Measurements from ENCODE around the gene ATRNL1.

DNA sequence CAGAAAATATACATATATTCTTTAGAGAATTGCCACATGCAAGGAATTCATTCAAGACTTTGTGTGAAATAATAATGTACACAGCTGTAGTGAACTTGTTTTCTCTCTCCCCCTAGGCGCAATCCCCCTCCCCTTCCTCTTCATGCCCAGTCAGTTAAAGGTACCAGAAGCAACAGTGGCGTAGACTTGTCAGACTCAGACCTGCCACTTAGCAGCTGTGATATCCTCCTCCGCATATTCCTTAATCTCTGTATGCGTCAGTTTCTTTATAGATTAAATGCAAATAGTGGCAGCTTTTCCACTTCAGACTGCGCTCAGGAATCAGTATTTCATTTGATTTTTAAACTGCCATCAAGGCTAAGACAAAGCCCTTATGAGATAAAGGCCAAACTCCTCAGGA, 815.9 kb downstream of the ATRNL1 start:
- TF ChIP-seq, protein P1, sequence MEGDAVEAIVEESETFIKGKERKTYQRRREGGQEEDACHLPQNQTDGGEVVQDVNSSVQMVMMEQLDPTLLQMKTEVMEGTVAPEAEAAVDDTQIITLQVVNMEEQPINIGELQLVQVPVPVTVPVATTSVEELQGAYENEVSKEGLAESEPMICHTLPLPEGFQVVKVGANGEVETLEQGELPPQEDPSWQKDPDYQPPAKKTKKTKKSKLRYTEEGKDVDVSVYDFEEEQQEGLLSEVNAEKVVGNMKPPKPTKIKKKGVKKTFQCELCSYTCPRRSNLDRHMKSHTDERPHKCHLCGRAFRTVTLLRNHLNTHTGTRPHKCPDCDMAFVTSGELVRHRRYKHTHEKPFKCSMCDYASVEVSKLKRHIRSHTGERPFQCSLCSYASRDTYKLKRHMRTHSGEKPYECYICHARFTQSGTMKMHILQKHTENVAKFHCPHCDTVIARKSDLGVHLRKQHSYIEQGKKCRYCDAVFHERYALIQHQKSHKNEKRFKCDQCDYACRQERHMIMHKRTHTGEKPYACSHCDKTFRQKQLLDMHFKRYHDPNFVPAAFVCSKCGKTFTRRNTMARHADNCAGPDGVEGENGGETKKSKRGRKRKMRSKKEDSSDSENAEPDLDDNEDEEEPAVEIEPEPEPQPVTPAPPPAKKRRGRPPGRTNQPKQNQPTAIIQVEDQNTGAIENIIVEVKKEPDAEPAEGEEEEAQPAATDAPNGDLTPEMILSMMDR (IDR thresholded peaks at IDR 0.05): no peak
- TF ChIP-seq POLR2A (IDR thresholded peaks at IDR 0.05): no peak

Measured in Peyer's patch (tissue), 4 donors.